Stimulated activated naive CD8-positive, alpha-beta T cell treated with anti-CD3 and anti-CD28 coated beads, Interleukin-15, amount 100 ng/mL, for 72 hours (primary cell): Measurements from ENCODE around the gene FOXJ3.

Experiments
- ATAC-seq: fragments of 150-1000 bp; cut with Tn5 transposase; 2 replicates; pipeline ENCODE4 v1.10.0; 2021; ENCODE audit warnings: mild to moderate bottlenecking, moderate library complexity
- DNase-seq, 2 donors: peaks; one replicate each; pipeline ENCODE4 v3.0.0; 2021 to 2022
- H3K27ac Mint-ChIP-seq, 2 donors: one replicate each; pipeline ENCODE4 v1.8.0; 2022; ENCODE audit warnings: mild to moderate bottlenecking in 2 of 2, mixed read lengths in 2 of 2, moderate library complexity in 2 of 2
- H3K27me3 Mint-ChIP-seq: one replicate; pipeline ENCODE4 v1.8.0; 2022; ENCODE audit warnings: mixed read lengths
- H3K4me1 Mint-ChIP-seq: one replicate; pipeline ENCODE4 v1.8.0; 2022; ENCODE audit warnings: mild to moderate bottlenecking, mixed read lengths
- H3K4me3 Mint-ChIP-seq, 2 donors: one replicate each; pipeline ENCODE4 v1.8.0; 2022; ENCODE audit warnings: mild to moderate bottlenecking in 2 of 2, mixed read lengths in 2 of 2, moderate library complexity in 1 of 2
- H3K9me3 Mint-ChIP-seq, 2 donors: one replicate each; pipeline ENCODE4 v1.8.0; 2022; ENCODE audit warnings: mixed read lengths in 2 of 2

FOXJ3 gene

GRCh38 chr1:42321731-42322130, 13.3 kb downstream of the FOXJ3 start:
- H3K4me1 Mint-ChIP-seq = peaks cover 85% of the 10 kb centered on the region
- H3K27me3 Mint-ChIP-seq = no peaks in the 10 kb centered on the region
- no peak overlapping the region for H3K27ac Mint-ChIP-seq
- no peak overlapping the region for H3K4me3 Mint-ChIP-seq
- ATAC-seq (no peak), DNase-seq (no peak)
- no peaks in the 10 kb centered on the region for H3K9me3 Mint-ChIP-seq

- Mint-ChIP-seq H3K27ac (peak overlapping the region in 1 of 2 donors; percentile 10), H3K4me1 (peaks cover 90% of the 10 kb centered on the region), H3K27me3 (no peaks in the 10 kb centered on the region), H3K4me3 (no peak overlapping the region), H3K9me3 (no peaks in the 10 kb centered on the region)
- ATAC-seq (no peak), DNase-seq (no peak)
Observed at GRCh38 chr1:42320708-42321107, 14.3 kb downstream of the FOXJ3 start.

- H3K27ac Mint-ChIP-seq = peak overlapping the region; percentile 87 to 90
- H3K27me3 Mint-ChIP-seq = no peaks in the 10 kb centered on the region
- ATAC-seq = no peak
- no peak for DNase-seq
- H3K4me1 Mint-ChIP-seq = peaks cover 92% of the 10 kb centered on the region
- no peaks in the 10 kb centered on the region for H3K9me3 Mint-ChIP-seq
- H3K4me3 Mint-ChIP-seq = peak overlapping the region; percentile 47 to 75
Observed at GRCh38 chr1:42319871-42320484, 15.1 kb downstream of the FOXJ3 start.

GRCh38 chr1:42319128-42319851, 15.7 kb downstream of the FOXJ3 start:
- DNase-seq = no peak
- ATAC-seq = no peak
- H3K9me3 Mint-ChIP-seq = no peaks in the 10 kb centered on the region
- peak overlapping the region; percentile 30 to 75 for H3K4me3 Mint-ChIP-seq
- peak overlapping the region in 1 of 2 donors; percentile 87 for H3K27ac Mint-ChIP-seq
- H3K4me1 Mint-ChIP-seq = peaks cover 92% of the 10 kb centered on the region
- no peaks in the 10 kb centered on the region for H3K27me3 Mint-ChIP-seq

GRCh38 chr1:42318601-42319000, 16.4 kb downstream of the FOXJ3 start:
- H3K27me3 Mint-ChIP-seq = no peaks in the 10 kb centered on the region
- peaks cover 97% of the 10 kb centered on the region for H3K4me1 Mint-ChIP-seq
- H3K27ac Mint-ChIP-seq = no peak overlapping the region
- ATAC-seq (no peak), DNase-seq (no peak)
- no peak overlapping the region for H3K4me3 Mint-ChIP-seq
- H3K9me3 Mint-ChIP-seq = no peaks in the 10 kb centered on the region

- Mint-ChIP-seq H3K27me3 (no peaks in the 10 kb centered on the region), H3K27ac (no peak overlapping the region), H3K4me1 (peaks cover 89% of the 10 kb centered on the region), H3K9me3 (no peaks in the 10 kb centered on the region), H3K4me3 (no peak overlapping the region)
- ATAC-seq (no peak), DNase-seq (no peak)
Observed at GRCh38 chr1:42317308-42317707, 17.7 kb downstream of the FOXJ3 start.

DNA sequence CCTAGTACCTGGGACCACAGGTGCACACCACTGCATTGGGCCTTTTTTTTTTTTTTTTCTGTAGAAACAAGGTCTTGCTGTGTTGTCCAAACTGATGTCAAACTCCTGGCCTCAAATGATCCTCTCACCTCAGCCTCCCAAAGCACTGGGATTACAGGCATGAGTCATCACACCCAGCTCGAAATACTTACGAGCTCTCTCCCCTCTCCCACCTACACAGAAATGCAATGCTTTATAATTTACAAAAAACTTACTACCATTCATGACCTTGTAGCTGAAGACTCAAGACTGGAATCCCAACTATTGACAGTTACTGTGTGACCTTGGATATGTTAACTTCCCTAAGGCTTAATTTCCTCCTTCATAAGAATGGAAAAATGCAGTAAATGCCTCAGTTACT, 18.7 kb downstream of the FOXJ3 start:
- H3K27ac Mint-ChIP-seq = no peak overlapping the region

GRCh38 chr1:42315500-42315899, 19.5 kb downstream of the FOXJ3 start:
- DNase-seq (no peak), ATAC-seq (no peak)
- H3K4me1 Mint-ChIP-seq = peaks cover 83% of the 10 kb centered on the region
- no peak overlapping the region for H3K27ac Mint-ChIP-seq
- H3K4me3 Mint-ChIP-seq = no peak overlapping the region
- no peaks in the 10 kb centered on the region for H3K27me3 Mint-ChIP-seq
- no peaks in the 10 kb centered on the region for H3K9me3 Mint-ChIP-seq

More for the DNA sequence above, 18.7 kb downstream of the FOXJ3 start:
- Mint-ChIP-seq H3K4me1 (peaks cover 86% of the 10 kb centered on the region), H3K27me3 (no peaks in the 10 kb centered on the region), H3K9me3 (no peaks in the 10 kb centered on the region), H3K4me3 (no peak overlapping the region)
- DNase-seq = no peak
- ATAC-seq = no peak

- no peak for DNase-seq
- no peak overlapping the region for H3K27ac Mint-ChIP-seq
- no peak for ATAC-seq
- H3K9me3 Mint-ChIP-seq = no peaks in the 10 kb centered on the region
- H3K27me3 Mint-ChIP-seq = no peaks in the 10 kb centered on the region
- peaks cover 72% of the 10 kb centered on the region for H3K4me1 Mint-ChIP-seq
- no peak overlapping the region for H3K4me3 Mint-ChIP-seq
Observed at GRCh38 chr1:42313970-42314369, 21.1 kb downstream of the FOXJ3 start.

DNA sequence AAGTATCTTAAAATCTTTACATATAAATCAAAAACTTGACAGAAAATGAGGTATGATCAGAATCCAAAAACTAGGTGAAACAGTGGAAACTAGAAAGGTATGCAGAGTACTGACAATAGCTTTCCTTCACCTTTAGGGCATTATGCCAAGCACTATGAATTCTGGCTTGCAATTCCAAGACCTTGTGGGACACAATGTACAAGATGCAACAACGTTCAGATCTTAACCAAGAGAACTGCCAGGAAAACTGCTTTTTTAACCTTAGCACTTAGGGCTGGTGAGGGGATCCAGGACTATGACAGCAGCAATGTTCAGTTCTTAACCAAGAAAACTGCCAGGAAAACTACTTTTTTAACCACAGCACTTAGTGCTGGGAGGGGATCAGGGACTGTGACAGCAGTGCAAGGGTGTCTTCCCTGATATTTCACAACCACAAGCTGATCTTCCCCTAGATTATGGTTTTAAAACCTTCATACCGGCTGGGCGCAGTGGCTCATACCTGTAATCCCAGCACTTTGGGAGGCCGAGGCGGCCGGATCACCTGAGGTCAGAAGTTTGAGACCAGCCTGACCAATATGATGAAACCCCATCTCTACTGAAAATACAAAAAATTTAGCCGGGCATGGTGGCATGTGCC, 22.3 kb downstream of the FOXJ3 start:
- H3K4me1 Mint-ChIP-seq = peaks cover 64% of the 10 kb centered on the region
- DNase-seq (no peak), ATAC-seq (no peak)
- H3K9me3 Mint-ChIP-seq = no peaks in the 10 kb centered on the region
- H3K27ac Mint-ChIP-seq = no peak overlapping the region
- no peak overlapping the region for H3K4me3 Mint-ChIP-seq
- no peaks in the 10 kb centered on the region for H3K27me3 Mint-ChIP-seq

GRCh38 chr1:42311897-42312296, 23.1 kb downstream of the FOXJ3 start:
- ATAC-seq (no peak), DNase-seq (no peak)
- H3K9me3 Mint-ChIP-seq = no peaks in the 10 kb centered on the region
- no peak overlapping the region for H3K4me3 Mint-ChIP-seq
- no peaks in the 10 kb centered on the region for H3K27me3 Mint-ChIP-seq
- H3K4me1 Mint-ChIP-seq = peaks cover 56% of the 10 kb centered on the region
- no peak overlapping the region for H3K27ac Mint-ChIP-seq

DNA sequence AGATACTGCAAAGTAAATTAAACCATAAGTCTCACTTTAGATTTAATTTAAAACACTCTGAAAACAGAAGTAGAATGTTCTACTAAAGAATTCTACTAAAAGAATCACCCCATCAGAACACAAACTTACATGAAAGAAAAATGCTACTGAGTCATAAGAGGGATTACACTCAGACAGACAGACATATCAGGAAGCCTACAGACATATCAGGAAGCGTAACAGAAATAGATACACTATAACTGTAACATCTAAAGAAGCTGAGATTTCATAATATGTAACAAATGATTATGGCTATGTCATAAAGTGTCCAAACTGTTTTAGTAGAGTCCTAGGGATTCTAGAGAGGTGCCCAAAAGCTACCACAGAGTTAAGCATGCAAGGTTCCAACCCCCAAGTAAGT, 23.9 kb downstream of the FOXJ3 start:
- Mint-ChIP-seq H3K27ac (no peak overlapping the region), H3K9me3 (no peaks in the 10 kb centered on the region), H3K4me3 (no peak overlapping the region), H3K4me1 (peaks cover 48% of the 10 kb centered on the region), H3K27me3 (no peaks in the 10 kb centered on the region)
- DNase-seq (no peak), ATAC-seq (no peak)

- Mint-ChIP-seq H3K4me3 (no peak overlapping the region), H3K27ac (no peak overlapping the region), H3K4me1 (peaks cover 17% of the 10 kb centered on the region)
Observed at GRCh38 chr1:42306977-42307376, 28.1 kb downstream of the FOXJ3 start.

GRCh38 chr1:42305639-42306038, 29.4 kb downstream of the FOXJ3 start:
- Mint-ChIP-seq H3K4me3 (no peak overlapping the region), H3K9me3 (peaks cover 8 to 28% of the 10 kb centered on the region in 2 donors), H3K4me1 (peaks cover 14% of the 10 kb centered on the region), H3K27me3 (no peaks in the 10 kb centered on the region), H3K27ac (no peak overlapping the region)
- DNase-seq (no peak), ATAC-seq (no peak)

More at GRCh38 chr1:42306977-42307376, 28.1 kb downstream of the FOXJ3 start:
- peaks cover 1 to 22% of the 10 kb centered on the region in 2 donors for H3K9me3 Mint-ChIP-seq
- no peaks in the 10 kb centered on the region for H3K27me3 Mint-ChIP-seq
- ATAC-seq = no peak
- DNase-seq = no peak

DNA sequence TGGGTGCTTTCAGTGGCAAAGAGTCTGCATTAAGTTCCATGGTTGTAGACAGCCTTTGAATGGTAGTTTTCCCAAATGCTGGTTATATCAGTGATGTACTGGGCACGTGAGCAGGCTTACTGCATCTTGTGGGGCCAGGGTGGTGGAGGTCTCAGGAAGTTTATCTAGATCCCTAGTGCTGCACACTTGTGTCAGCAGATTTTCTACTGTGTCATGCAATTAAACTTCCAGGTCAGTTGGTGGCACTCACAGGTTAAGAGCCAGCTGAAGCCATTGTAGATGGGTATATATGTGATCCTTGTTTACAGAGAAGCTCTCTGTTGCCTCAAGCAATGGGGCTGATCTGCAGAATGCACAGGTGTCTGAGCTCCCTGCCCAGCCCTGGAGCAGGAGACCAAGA, 33.0 kb downstream of the FOXJ3 start:
- no peak overlapping the region for H3K4me3 Mint-ChIP-seq
- peaks cover 14 to 39% of the 10 kb centered on the region in 2 donors for H3K9me3 Mint-ChIP-seq
- H3K4me1 Mint-ChIP-seq = peaks cover 37% of the 10 kb centered on the region
- ATAC-seq (no peak), DNase-seq (no peak)
- H3K27ac Mint-ChIP-seq = no peak overlapping the region
- no peaks in the 10 kb centered on the region for H3K27me3 Mint-ChIP-seq

GRCh38 chr1:42298520-42298919, 36.5 kb downstream of the FOXJ3 start:
- H3K9me3 Mint-ChIP-seq = peaks cover 14 to 38% of the 10 kb centered on the region in 2 donors

More at GRCh38 chr1:42298520-42298919, 36.5 kb downstream of the FOXJ3 start:
- H3K4me1 Mint-ChIP-seq = peaks cover 41% of the 10 kb centered on the region
- ATAC-seq (no peak), DNase-seq (no peak)
- no peak overlapping the region for H3K27ac Mint-ChIP-seq
- no peaks in the 10 kb centered on the region for H3K27me3 Mint-ChIP-seq
- no peak overlapping the region for H3K4me3 Mint-ChIP-seq
